HG03520 (cell line): ENCODE measurements around the gene FCHO2.
"Not testable (repeated sequence)": the region's sequence is repeated elsewhere in the genome, so short reads cannot be mapped to it uniquely, and the experiment has no call there.

Experiments
- ATAC-seq: cut with Tn5 transposase; IDR thresholded peaks from one replicate; pipeline ENCODE4 v1.9.1; 2021; ENCODE audit warnings: mild to moderate bottlenecking, moderate library complexity; ENCODE audit not compliant: unreplicated experiment

The FCHO2 gene

GRCh38 chr5:72955768-72956323, at the start of gene FCHO2:
TSS of gene FCHO2 (plus strand) at chr5:72956041. CDS start at chr5:72956097, 56 bp downstream.
- ATAC-seq: peak; percentile 84

GRCh38 chr5:72906806-72907205, 49.0 kb upstream of the FCHO2 start:
- ATAC-seq: no peak

GRCh38 chr5:72908664-72909063, 47.2 kb upstream of the FCHO2 start:
- no peak for ATAC-seq

GRCh38 chr5:72917371-72917776, 38.5 kb upstream of the FCHO2 start:
- ATAC-seq: no peak

- ATAC-seq: no peak
Measured at GRCh38 chr5:72920690-72921502, 34.9 kb upstream of the FCHO2 start.

GRCh38 chr5:72921886-72922285, 34.0 kb upstream of the FCHO2 start:
- ATAC-seq: no peak

- ATAC-seq: no peak
Measured at GRCh38 chr5:72922422-72922821, 33.4 kb upstream of the FCHO2 start.

- ATAC-seq: no peak
Measured at GRCh38 chr5:72925336-72926010, 30.4 kb upstream of the FCHO2 start.

- not testable (repeated sequence) for ATAC-seq
Measured at GRCh38 chr5:72932686-72933085, 23.2 kb upstream of the FCHO2 start.

GRCh38 chr5:72934953-72935725, 20.7 kb upstream of the FCHO2 start:
- not testable (repeated sequence) for ATAC-seq

GRCh38 chr5:72936893-72937292, 18.9 kb upstream of the FCHO2 start:
- ATAC-seq: no peak

GRCh38 chr5:72937517-72938061, 18.3 kb upstream of the FCHO2 start:
- ATAC-seq: no peak

- no peak for ATAC-seq
Measured at GRCh38 chr5:72938206-72938605, 17.6 kb upstream of the FCHO2 start.

- ATAC-seq: no peak
Measured at GRCh38 chr5:72940082-72940481, 15.8 kb upstream of the FCHO2 start.

- ATAC-seq: no peak
Measured at GRCh38 chr5:72943307-72943706, 12.5 kb upstream of the FCHO2 start.

- ATAC-seq: no peak
Measured at GRCh38 chr5:72947498-72947897, 8.3 kb upstream of the FCHO2 start.

- ATAC-seq: no peak
Measured at GRCh38 chr5:72949481-72949880, 6.4 kb upstream of the FCHO2 start.

GRCh38 chr5:72951671-72952468, 4.0 kb upstream of the FCHO2 start:
- no peak for ATAC-seq

GRCh38 chr5:72954389-72954788, 1.5 kb upstream of the FCHO2 start:
- ATAC-seq: no peak

- ATAC-seq: peak; percentile 25
Measured at GRCh38 chr5:72955143-72955767, 586 bp upstream of the FCHO2 start.
